Left forelimb (tissue), 1 donor: ENCODE data around the gene TRRAP.
"Not testable (repeated sequence)": the region's sequence is repeated elsewhere in the genome, so short reads cannot be mapped to it uniquely, and the experiment has no call there.

ENCODE experiments used
- DNase-seq: peaks from one replicate; pipeline ENCODE4 v3.0.0-alpha.2; 2018; ENCODE audit warnings: low spot score

Gene TRRAP

DNA sequence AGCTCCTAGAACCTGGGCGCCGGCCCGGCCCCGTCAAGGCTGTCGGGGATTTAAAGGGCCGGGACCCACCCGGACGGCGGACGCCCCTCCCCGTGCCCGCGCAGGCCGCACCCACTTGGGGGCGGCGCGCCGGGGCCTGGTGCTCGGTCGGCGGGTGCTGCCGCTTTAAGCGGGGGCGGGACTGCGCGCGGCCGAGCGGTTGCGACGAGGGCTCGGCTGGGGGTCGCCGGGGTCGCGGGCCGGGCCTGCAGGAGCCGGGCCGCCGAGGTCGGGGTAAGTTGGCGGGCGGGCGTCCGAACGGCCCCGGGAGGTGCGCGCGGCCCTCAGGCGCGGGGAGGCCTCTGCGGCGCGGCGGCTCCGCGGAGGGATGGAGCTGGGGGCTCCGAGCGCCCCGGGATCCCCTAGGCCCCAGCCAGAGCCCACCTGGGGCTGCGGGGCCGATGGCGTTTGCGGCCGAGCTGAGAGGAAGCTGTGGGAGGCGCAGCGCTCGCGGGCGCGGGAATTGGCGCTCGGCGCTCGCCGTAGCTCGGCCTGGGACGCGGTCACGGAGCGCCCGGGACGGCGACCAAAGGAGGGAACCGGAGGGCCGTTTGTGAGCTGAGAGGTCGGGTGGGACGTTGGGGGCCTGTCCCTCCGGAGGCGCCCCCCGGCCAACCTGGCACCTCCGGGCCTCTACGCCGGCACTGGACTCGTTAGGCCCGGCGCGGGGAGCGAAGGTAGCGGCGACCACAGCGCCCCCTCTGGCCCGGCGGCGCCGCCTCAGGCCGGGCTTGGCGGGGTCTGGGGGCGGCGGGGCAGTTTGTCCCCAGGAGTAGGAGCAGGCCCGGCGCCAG, at the start of gene TRRAP:
Gene TRRAP (plus strand): TSS at position 168 of the 833 bp plus-strand sequence. CDS start 2,619 bp downstream, outside the sequence.
- peak; percentile 90 for DNase-seq

DNA sequence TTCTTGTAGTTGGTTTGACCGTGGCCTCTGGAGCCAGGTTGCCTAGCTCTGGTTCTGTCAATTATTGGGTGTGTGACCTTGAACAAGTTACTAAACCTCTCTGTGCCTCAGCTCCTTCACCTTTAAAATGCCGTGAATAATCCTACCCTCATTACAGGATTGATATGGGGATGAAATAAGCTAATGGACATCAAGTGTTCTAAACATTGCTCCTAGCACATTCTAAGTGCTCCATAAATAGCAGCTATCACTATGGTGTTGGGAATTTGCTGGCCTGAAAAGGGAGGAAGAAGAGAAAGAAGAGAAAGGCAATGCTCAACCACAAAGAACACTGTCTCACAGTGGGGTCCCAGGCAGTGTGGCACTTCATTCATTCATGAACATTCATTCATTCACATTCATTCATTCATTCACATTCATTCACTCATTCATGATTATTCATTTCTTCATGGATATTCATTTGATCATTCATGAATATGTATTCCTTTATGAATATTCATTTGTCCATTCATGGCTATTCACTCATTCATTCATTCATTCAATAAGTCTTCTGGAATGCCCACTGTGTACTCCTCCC, 47.3 kb upstream of the TRRAP start:
- no peak for DNase-seq

DNA sequence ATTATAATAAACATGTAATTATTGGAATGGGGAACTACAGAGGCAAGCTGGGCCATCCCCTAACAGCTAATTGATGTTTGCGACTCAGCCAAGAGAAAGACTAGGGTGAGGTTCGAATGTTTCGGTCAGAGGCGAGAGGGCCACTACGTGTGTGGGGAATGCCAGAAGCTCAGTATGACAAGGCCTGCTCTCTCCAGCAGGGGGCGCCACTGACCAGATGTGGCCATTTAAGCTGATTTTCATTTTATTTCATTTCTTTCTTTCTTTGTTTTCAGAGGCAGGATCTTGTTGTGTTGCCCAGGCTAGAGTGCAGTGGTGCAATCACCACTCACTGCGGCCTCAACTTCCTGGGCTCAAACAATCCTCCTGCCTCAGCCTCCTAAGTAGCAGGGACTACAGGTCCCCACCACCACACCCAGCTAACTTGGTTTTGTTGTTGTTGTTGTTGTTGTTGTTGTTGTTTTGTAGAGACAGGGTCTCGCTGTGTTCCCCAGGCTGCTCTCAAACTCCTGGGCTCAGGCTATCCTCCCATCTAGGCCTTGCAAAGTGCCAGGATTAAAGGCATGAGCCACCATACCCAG, 46.6 kb upstream of the TRRAP start:
- no peak for DNase-seq

DNA sequence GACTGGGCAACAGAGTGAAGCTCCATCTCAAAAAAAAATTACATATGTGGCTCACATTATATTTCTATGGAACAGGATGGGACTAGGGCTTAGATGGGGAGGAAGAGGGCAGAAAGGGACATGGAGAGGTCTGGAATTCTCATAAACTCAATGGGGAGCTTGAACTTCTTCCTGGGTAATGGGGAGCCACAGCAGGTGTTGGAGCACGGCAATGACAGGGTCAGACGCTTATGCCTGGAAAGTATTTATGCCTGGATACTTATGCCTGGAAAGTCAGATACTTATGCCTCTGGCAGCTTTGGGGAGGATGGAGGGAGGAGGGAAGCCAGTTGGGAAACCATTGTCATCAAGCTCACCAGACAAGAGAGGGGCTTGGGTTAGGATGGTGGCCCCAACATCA, 45.3 kb upstream of the TRRAP start:
- DNase-seq, result no peak

DNA sequence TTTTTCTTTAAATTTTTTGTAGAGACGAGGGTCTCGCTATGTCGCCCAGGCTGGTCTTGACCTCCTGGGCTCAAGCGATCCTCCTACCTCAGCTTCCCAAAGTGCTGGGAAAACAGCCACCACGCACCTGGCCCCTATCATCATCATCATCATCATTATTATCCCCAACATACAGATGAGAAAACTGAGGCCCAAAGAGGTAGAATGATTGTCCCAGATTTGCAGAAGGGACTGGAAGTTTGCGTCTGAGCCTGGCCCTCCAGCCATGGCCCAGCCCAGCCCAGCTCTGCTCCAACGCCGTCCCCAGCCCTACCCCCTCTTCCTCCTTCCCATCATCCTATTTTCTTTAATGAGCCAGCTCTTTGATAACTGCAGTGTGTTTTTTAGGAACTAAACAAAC, 43.4 kb upstream of the TRRAP start:
- DNase-seq, result no peak

DNA sequence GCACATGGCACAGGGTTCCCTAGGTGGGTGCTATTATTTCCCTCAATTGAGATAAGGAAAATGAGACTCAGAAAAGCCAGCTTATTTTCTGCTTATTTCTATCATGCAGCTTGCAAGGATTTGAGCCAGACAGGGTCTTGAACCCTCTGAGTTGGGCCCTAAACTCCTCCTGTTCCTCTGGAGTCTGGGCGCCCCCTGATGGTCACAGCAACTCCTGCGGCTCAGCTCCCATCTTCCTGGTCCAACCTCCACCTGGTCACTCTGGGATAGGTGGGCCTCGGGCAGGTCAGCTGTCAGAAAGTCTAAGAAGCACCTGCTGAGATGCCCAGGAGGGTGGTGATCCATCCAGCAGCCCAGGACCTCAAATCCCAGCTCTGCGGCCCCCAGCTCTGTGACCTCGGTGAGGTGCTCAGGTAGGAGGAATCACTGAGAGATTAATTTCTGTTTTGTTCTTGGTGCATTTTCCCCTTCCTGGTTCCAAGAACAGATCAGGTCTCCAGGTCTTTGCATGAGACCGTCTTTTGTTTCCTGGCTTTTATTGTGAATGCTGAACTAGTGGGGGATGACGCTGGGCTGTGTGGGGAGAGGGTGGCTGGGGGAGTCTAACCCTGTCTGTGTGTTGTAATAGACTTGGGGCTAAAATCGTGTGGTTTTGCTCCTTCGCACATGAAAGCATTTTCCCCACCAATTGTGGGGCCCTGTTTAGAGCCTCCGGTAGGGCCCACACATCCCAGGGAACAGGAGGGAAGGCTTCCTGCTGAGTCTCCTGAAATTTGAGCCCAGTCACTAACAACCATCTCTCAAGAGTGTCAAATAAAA, 41.3 kb upstream of the TRRAP start:
- DNase-seq, result no peak

DNA sequence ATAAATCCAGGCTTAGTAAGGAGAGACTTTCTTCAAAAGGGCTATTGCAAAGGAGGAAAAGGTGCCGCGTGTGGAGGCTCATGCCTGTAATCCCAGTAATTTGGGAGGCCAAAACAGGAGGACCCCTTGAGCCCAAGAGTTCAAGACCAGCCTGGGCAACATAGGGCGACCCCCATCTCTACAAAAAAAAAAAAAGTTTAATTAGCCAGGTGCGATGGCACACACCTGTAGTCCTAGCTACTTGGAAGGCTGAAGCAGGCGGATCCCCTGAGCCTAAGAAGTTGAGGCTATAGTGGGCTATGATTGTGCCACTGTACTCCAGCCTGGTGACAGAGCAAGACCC, 40.7 kb upstream of the TRRAP start:
- DNase-seq, result no peak

DNA sequence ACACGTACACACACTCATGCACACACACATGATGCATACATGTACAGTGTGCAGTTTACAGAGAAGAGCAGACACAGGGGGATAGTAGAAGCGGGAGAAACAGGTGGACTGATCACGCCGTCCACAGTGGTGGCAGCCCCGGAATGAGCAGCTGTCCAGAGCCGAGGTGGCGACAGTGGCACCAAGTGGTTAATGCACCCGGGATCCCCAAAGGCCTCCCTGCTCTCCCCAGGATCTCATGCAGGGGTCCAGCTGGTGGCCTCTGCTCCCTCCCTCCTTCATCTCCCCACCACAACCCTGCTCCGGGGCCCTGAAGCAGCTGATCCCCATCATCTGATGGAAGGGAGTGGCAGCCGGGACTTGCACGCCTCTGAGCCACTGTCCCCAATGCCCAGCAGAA, 38.2 kb upstream of the TRRAP start:
- DNase-seq, result no peak

DNA sequence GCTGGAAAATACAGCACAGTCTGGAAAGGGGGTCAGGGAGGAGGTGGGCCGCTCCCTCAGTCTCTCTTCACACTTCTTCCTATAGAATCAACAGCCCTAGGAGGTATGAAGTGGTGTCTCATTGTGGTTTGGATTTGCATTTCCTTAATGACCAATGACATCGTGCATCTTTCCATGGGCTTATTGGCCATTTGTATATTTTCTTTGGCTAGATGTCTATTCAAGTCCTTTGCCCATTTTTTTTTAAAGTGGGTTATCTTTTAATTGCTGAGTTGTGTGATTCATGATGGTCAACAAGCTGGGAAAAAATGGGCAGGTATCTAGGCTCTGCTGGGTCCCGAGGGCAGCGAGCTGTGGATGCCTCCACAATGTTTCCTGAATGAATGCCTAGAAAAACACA, 37.6 kb upstream of the TRRAP start:
- no peak for DNase-seq

DNA sequence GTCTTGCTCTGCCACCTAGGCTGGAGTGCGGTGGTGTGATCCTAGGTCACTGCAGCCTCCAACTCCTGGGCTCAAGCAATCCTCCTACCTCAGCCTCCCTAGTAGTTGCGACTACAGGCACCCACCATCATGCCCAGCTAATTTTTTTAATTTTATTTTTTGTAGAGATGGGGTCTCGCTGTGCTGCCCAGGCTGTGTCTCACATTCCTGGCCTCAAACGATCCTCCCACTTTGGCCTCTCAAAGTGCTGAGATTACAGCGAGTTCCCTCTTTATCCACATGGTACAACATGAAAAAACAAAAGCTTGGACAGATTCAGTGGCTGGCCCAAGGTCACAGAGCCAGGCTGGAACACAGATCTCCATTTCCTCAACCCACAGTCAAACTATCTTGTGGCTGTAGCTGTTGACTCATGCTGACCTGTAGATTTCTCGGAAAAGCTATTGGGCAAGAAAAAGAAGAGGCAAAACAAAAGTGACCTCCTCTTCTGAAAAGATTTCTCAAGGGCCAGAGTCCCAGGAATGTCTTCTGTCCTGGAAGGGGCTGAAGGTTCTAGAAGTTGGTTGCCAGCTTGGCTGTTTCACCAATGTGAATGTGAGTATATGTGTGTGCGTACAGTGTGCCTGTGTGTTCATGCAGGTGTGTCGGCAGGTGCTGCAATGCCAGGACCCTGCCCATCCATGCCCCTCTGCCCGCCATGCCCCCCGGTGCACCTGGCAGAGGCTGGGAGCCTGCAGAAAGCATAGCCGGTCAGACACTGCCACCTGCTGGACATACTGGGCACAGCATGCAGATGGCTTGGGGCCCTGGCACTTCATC, 36.9 kb upstream of the TRRAP start:
- DNase-seq, result peak; percentile 74

DNA sequence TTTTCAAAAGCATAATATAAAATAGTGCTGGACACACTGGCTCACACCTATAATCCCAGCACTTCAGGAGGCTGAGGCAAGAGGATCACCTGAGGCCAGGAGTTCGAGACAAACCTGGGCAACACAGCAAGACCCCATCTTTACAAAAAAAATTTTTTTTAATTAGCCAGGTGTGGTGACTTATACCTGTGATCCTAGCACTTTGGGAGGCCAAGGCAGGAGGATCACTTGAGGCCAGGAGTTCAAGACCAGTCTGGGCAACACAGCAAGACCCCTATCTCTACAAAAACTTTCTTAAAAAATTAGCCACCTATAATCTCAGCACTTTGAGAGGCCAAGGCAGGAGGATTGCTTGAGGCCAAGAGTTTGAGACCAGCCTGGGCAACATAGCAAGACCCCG, 35.8 kb upstream of the TRRAP start:
- not testable (repeated sequence) for DNase-seq

DNA sequence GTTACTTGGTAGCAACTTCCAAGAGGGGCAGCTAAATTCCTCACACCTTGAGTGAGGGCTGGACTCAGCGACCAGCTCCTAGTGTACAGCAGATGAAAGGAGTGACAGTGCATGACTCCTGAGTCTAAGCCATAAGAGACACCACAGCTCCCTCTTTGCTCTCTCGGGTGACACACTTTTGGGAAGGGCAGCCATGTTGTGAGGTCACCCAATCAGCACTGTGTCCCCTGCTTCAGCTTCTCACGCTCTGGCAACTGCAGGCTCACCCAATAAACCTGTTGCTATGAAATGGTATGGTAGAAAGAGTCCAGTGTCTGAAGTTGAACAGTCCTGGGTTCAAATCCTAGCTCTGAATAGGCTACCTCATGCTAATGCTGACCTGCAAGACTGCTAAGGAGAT, 29.4 kb upstream of the TRRAP start:
- no peak for DNase-seq

DNA sequence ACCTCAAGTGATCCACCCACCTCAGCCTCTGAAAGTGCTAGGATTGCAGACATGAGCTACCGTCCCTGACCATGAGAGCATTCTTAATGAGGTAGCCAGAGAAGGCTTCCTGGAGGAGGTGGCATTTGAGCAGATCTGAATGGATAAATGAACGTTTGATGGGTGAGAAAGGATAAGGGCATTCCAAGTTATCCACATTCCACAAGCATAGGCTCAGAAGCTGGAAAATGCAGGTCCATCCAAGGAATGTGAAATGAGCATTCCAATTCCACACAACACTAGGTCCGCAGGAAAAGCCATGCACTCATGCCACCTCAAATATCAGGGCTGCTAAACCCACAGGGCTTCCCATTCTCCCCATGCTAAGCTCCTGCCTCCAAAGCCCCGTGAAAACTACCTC, 25.5 kb upstream of the TRRAP start:
- DNase-seq, result no peak

DNA sequence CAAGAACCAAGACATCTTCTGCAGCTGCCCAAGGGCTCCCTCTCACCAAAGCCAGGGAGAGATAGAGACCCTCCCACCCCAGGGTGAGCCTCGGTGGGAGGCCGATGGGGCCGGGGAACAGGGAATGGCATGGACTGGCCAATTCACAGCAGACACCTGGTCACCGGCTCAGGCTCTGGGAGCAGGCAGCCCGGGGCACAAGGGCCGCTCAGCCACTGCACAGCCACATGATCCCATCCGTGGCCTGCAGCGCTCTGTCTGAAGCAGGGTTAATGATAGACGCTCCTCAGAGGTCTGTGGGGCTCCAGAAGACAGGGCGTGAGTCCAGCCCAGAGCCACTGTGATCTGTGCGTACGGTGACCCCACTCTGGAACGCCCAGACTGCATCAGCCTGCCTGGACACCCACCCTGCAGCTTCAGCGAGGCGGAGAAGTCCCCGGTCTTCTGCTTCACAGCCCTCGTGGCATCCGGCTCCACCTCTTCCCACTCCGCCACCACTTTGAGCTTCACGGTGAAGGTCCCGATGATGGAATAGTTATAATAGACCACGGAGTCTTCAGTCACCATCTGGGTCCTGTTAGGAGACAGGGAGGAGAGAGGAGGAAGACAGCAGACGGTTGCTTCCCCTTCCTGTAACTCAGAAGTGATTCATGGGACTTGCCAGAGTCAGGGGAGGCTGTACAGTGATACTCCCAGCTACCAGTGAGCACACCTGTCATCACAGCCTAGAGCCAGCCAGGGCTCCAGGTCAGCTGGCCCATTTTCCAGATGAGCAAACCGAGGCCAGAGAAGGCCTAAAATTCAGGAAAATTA, 22.5 kb upstream of the TRRAP start:
- DNase-seq, result no peak

DNA sequence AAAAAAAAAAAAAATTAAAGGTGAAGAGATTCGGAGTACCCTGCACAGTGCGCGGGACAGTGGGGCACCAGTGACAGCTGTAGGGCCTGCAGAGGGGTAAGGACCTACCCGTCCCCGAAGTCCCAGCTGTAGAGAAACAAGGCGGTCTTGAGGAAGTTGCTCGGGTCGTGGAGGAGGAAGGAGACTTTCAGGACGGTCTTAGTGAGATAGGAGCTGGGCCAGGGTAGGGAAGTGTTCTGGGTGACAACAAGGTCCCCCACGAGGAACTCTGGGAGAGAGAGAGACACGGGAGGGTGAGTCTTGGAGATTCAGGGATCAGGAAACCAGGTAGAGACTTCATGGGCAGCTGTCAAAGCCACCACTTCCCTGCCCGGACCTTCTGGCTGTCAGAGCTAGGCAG, 18.3 kb upstream of the TRRAP start:
- DNase-seq, result no peak

DNA sequence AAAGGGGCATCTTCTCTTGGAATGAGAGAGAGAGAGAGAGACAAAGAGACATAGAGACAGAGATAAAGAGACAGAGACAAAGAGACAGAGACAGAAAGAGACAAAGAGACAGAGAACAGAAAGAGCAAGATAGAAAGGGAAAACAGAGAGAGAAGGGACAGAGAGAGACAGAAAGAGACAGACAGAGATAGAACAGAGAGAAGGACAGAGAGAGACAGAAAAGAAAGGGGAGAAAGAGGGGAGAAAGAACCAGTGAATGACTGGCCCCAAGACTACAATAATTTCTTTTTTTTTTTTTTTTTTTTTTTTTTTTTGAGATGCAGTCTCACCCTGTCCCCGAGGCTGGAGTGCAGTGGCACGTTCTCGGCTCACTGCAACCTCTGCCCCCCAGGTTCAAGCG, 16.1 kb upstream of the TRRAP start:
- DNase-seq, result no peak

DNA sequence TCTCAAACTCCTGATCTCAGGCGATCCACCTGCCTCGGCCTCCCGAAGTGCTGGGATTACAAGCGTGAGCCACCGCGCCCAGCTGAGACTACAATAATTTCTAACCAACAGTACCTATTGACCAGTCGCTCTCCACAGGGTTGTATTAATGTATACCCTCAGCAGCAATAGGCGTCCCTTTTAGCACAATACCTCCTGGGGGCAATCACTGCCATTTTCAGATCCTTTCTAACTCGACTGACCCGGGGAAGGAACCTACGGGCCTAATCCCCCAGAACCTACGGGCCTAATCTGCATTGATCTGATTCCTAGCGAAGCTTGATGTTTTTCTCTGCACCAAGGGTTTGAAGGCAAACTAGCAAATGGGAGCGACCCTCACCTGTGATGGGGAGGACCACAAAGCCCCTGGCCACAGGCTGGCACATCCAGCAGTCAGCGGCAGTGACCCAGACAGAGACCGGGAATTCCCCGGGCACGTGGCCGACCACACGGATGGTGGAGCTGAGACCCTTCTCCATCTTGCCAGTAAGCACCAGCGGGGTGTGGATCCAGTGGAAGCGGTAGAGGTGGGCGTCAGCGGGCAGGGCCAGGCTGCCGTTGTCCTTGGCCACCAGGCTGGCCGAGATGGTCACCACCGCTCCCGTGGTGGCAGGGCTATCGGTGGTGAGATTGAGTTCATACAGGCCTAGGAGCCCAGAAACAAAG, 15.5 kb upstream of the TRRAP start:
- no peak for DNase-seq

DNA sequence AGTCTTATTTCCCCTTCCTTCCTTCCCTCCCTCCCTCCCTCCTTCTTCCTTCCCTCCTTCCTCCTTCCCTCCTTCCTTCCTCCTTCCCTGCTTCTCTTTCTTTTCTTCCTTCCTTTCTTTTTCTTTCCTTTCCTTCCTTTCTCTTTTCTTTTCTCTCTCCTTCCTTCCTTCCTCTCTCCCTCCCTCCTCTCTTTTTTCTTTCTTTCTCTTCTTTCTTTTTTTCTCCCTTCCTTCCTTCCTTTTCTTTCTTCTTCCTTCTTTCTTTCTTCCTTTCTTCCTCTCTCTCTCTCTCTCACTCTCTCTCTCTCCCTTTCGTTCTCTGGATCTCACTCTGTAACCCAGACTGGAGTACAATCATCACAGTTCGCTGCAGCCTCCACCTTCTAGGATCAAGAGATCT, 14.7 kb upstream of the TRRAP start:
- no peak for DNase-seq

DNA sequence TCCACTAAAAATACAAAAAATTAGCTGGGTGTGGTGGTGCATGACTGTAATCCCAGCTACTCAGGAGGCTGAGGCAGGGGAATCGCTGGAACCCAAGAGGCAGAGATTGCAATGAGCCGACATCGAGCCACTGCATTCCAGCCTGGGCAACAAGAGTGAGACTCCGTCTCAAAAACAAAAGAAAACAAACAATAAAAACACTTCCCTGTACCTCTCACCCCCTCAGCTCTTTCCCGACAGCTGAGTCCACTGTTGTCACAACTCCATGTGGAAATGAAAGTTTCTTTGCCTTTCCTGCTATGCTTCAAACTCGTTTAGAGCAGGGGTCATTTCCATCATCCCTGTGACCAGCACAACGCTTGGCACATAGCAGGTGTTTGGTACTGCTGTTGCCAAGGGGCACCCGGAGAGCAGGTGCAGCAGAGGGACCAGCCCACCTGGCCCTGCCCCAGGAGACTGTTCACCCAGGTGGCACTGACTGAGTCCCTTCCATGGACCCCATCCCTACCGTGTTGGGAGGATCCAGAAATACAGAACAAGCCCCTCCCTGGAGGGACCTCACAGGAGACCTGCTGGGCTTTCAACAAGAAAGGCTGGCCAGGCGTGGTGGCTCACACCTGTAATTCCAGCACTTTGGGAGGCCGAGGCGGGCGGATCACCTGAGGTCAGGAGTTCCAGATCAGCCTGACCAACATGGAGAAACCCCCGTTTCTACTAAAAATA, 13.4 kb upstream of the TRRAP start:
- peak; percentile 60 for DNase-seq

DNA sequence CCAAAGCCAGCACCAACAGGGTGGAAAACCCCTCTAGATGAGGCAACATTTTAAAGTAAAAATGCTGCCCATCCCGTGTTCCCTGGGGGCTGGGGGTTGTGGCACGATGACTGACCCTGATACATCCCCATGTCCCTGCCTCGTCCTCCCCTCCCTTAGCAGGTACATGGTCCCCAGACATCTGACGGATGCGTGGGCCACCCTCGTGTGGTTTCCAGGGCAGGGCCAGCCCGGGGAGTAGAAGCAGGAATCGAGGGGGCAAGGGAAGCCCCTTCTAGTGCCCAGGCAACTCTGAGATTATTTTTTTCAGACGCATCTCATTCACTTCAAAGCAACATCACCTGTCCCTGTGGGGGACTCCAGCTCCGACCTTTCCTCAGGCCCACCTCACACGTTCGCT, 12.0 kb upstream of the TRRAP start:
- DNase-seq, result peak; percentile 52
